H1 (cell line): ENCODE results near the gene PPP2R3B. TPM values are rescaled to one million over a fixed set of nuclear protein-coding genes. Genes with fewer than 3 reads are reported as not detected.

Source experiments
- BACH1 ChIP-seq: IDR thresholded peaks from 2 replicates; pipeline ENCODE4 v1.6.1; 2012; ENCODE audit warnings: low read length, improper control_type of control experiment
- EGR1 ChIP-seq: IDR thresholded peaks from 2 replicates; pipeline ENCODE4 v1.6.1; 2011; ENCODE audit warnings: low read depth, low read length, borderline replicate concordance
- KDM1A ChIP-seq: fragments of 200-600, 300-600 bp; sonication (generic); IDR thresholded peaks from 2 replicates; pipeline ENCODE4 v1.7.1; 2016; ENCODE audit warnings: mild to moderate bottlenecking, low read length, borderline replicate concordance
- RFX5 ChIP-seq: IDR thresholded peaks from 2 replicates; pipeline ENCODE4 v1.6.1; 2011; ENCODE audit warnings: low read depth, low read length, improper control_type of control experiment, borderline replicate concordance
- RXRA ChIP-seq: IDR thresholded peaks from 2 replicates; pipeline ENCODE4 v1.6.1; 2011; ENCODE audit warnings: low read depth, mild to moderate bottlenecking, low read length, moderate library complexity; ENCODE audit not compliant: insufficient read depth
- SIN3A ChIP-seq, 2 experiments: IDR thresholded peaks in 1 of 2; conservative IDR thresholded peaks in 1 of 2; 2 replicates each; pipeline ENCODE4 v1.6.1; 2011 to 2012; ENCODE audit warnings: low read length in 2 of 2, improper control_type of control experiment in 1 of 2, low read depth in 1 of 2, mild to moderate bottlenecking in 1 of 2
- SIRT6 ChIP-seq: IDR thresholded peaks from one replicate; pipeline ENCODE4 v1.7.1; 2012; ENCODE audit warnings: low read length, inconsistent platforms
- SUZ12 ChIP-seq: fragments of 200-600 bp; sonication (generic); IDR thresholded peaks from 2 replicates; pipeline ENCODE4 v1.6.1; 2012; ENCODE audit warnings: mild to moderate bottlenecking, inconsistent platforms, low read length, moderate library complexity, mixed read lengths
- TEAD4 ChIP-seq: IDR thresholded peaks from 2 replicates; pipeline ENCODE4 v1.6.1; 2012; ENCODE audit warnings: low read depth, low read length, inconsistent platforms, mixed read lengths
- polyA plus RNA-seq, 7 experiments: library from polyadenylated mRNA; depleted of rRNA in 3 of 7; stranded (reverse) in 5 of 7; unstranded in 2 of 7; fragments of >200 nt in 5 of 7; fragments of 200-250 nt in 2 of 7; gene quantifications; 1 replicate in 5 of 7; 2 replicates in 1 of 7; 4 replicates in 1 of 7; pipeline versions ENCODE4 v1.2.1 to v1.2.3, GENCODE V29; 2011 to 2013; ENCODE audit warnings: missing spikeins in 2 of 7, mixed read lengths in 2 of 7
- total RNA-seq: library from RNA; stranded (reverse); fragmentation: NEBNext Ultra II Directional; extraction: Animal tissue kit (Norgen Biotek cat#: 25700); gene quantifications from 2 replicates; pipeline ENCODE4 v1.2.1, GENCODE V29; 2021
- TF ChIP-seq, protein P1 (sequence below): IDR thresholded peaks from 2 replicates; pipeline ENCODE4 v1.6.1; 2011; ENCODE audit warnings: low read length, improper control_type of control experiment

Gene PPP2R3B
- total and polyA plus RNA-seq, 2 of the 8 experiments (the other 6 are each of a cell fraction or from before 2014, with no cell fraction given): 47.6 to 86.7 TPM

DNA sequence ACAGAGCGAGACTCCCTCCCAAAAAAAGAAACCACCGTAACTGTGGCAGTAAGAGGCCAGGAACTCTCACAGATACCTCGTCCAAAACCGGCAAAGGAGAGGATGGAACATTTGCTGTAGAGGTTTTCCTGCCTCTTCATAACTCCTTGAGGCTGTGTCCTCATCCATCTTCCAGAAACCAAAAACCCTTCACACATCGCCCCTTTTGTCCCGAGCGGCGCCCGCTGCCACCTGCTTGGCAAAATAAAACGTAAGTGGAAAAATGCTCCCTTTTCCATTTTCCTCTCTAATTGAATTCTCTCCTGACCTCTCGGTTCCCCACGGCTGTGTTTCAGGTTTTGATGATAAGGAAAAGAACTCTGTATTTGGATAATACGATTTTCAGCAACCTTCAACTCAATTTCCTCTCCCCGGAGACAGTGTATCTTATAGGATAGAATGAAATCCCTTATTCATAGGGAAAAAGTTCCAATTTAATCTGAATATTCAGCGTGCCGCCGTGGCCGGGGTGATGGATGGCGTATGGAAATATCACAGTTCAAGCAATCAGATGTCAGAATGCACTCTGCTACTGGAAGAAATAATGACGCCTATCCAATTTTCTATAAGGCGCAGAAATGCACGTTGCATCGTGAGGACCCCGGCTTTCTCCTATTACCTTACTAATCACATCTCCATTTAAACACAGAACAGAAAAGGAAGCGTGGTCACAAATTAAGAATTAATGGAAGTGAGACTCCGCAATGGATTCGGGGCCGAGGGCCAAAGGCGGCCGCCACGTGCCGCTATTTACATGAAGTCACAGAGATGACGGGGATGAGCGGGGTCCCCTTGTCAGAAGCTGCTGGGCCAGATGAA, 5.2 kb upstream of the PPP2R3B start (continued):
- TF ChIP-seq TEAD4 (no peak), RFX5 (no peak), BACH1 (no peak), EGR1 (no peak), SUZ12 (no peak), SIRT6 (no peak), KDM1A (no peak), RXRA (no peak), SIN3A (conservative IDR thresholded peaks at IDR 0.05 in 1 of 2, IDR thresholded peaks at IDR 0.05 in 1 of 2; ENCODE audit: low read depth in 1 of 2, low read length in 2 of 2) (no peak)
- TF ChIP-seq, protein P1, sequence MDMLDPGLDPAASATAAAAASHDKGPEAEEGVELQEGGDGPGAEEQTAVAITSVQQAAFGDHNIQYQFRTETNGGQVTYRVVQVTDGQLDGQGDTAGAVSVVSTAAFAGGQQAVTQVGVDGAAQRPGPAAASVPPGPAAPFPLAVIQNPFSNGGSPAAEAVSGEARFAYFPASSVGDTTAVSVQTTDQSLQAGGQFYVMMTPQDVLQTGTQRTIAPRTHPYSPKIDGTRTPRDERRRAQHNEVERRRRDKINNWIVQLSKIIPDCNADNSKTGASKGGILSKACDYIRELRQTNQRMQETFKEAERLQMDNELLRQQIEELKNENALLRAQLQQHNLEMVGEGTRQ: no peak
- TF ChIP-seq, all 59 proteins: peak for 0
